Measurements from ENCODE around the gene CPA4. TPM values are rescaled to one million over a fixed set of nuclear protein-coding genes. Genes with fewer than 3 reads are reported as not detected.

Gene CPA4
- total and polyA plus RNA-seq, 4 donors: 0.03 to 0.05 TPM; not detected in 2

- TF ChIP-seq MAX (IDR thresholded peaks at IDR 0.05) (no peak), RAD21 (IDR thresholded peaks at IDR 0.05) (no peak), ZBTB33 (IDR thresholded peaks at IDR 0.05) (no peak)
Measured at GRCh38 chr7:130353196-130353595, 60.2 kb downstream of the CPA4 start (continued).

DNA sequence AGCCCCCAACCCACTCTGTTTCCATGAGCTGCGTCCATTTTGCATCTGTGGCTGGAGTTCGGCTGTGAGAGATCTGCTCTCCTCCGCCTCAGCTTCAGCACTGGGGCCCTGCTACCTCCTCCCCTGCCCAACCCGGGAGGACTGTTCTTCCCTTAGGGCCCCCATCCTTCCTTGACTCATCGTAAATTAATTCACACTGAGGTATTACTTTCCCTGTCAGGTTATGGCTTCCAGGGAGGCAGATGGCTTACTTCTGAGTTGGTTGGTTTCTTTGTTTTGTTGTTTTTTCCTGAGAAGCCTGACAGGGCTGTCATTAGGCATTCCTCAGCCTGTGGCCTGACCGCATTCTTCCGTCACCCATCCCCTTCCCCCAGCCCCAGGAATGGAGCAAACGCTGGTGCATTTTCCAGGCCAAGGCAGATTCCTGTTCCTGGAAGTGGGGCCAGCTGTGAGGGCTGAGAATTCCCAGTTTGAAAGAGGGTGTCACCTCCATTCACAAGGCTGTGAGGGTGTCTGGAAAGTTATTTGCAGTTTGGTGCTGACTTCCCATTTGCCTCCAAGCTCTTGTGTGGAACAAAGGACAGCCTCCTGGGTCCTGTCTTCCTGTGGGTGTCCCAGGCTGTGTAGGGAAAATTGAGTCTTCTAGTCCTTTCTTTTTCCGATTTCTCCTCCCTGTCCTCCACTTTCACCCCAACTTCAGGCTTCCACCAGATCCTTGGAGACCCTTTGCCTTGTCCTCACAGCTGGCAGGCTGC lies 63.3 kb downstream of the CPA4 start:
- no peak for DNase-seq (ENCODE audit: low spot score)
- no peaks in the 10 kb centered on the region for H3K36me3 ChIP-seq (ENCODE audit: control insufficient read depth in 4 of 4, insufficient read depth in 3 of 4, low read depth in 1 of 4, low read length in 3 of 4)
- no peak overlapping the region for H3K4me3 ChIP-seq (ENCODE audit: low read depth in 1 of 3, low read length in 3 of 3)
- H3K9me3 ChIP-seq (ENCODE audit: control insufficient read depth in 4 of 4, low read length in 3 of 4): peaks cover 3 to 11% (median 5%) of the 10 kb centered on the region in 4 donors
- WGBS: 70% methylated on average over 9 of the region's 9 CpGs
- no peaks in the 10 kb centered on the region for H3K4me1 ChIP-seq (ENCODE audit: control insufficient read depth in 4 of 4, insufficient read depth in 4 of 4, low read length in 3 of 4)
- TF ChIP-seq SP1 (IDR thresholded peaks at IDR 0.05): peak; percentile 28
- peak in 1 of 2 donors; percentile 24 for TF ChIP-seq RAD21 (IDR thresholded peaks at IDR 0.05)
- TF ChIP-seq JUND (IDR thresholded peaks at IDR 0.05): no peak
- TF ChIP-seq EGR1 (IDR thresholded peaks at IDR 0.05; ENCODE audit: low read depth in 2 of 2): no peak
- TF ChIP-seq NR2F2 (IDR thresholded peaks at IDR 0.05): peak; percentile 77
- no peak for TF ChIP-seq GABPA (IDR thresholded peaks at IDR 0.05 in 1 of 2, conservative IDR thresholded peaks at IDR 0.05 in 1 of 2)
- TF ChIP-seq, protein P1, sequence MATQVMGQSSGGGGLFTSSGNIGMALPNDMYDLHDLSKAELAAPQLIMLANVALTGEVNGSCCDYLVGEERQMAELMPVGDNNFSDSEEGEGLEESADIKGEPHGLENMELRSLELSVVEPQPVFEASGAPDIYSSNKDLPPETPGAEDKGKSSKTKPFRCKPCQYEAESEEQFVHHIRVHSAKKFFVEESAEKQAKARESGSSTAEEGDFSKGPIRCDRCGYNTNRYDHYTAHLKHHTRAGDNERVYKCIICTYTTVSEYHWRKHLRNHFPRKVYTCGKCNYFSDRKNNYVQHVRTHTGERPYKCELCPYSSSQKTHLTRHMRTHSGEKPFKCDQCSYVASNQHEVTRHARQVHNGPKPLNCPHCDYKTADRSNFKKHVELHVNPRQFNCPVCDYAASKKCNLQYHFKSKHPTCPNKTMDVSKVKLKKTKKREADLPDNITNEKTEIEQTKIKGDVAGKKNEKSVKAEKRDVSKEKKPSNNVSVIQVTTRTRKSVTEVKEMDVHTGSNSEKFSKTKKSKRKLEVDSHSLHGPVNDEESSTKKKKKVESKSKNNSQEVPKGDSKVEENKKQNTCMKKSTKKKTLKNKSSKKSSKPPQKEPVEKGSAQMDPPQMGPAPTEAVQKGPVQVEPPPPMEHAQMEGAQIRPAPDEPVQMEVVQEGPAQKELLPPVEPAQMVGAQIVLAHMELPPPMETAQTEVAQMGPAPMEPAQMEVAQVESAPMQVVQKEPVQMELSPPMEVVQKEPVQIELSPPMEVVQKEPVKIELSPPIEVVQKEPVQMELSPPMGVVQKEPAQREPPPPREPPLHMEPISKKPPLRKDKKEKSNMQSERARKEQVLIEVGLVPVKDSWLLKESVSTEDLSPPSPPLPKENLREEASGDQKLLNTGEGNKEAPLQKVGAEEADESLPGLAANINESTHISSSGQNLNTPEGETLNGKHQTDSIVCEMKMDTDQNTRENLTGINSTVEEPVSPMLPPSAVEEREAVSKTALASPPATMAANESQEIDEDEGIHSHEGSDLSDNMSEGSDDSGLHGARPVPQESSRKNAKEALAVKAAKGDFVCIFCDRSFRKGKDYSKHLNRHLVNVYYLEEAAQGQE (IDR thresholded peaks at IDR 0.05): peak; percentile 94
- TF ChIP-seq RXRA (IDR thresholded peaks at IDR 0.05): peak; percentile 8 to 34
- no peak overlapping the region for H3K9ac ChIP-seq (ENCODE audit: low read depth in 1 of 2, low read length in 2 of 2)
- peaks cover 0 to 3% (median 0%) of the 10 kb centered on the region in 4 donors for H3K27me3 ChIP-seq (ENCODE audit: control insufficient read depth in 4 of 4, insufficient read depth in 4 of 4, low read length in 3 of 4)
- H3K27ac ChIP-seq (ENCODE audit: low read depth in 1 of 2, low read length in 2 of 2): peak overlapping the region in 1 of 2 donors; percentile 32

GRCh38 chr7:130356876-130357611 lies 64.1 kb downstream of the CPA4 start:
- H3K9me3 ChIP-seq (ENCODE audit: control insufficient read depth in 4 of 4, low read length in 3 of 4): peaks cover 3 to 11% (median 5%) of the 10 kb centered on the region in 4 donors
- H3K27me3 ChIP-seq (ENCODE audit: control insufficient read depth in 4 of 4, insufficient read depth in 4 of 4, low read length in 3 of 4): peaks cover 0 to 3% (median 0%) of the 10 kb centered on the region in 4 donors
- H3K27ac ChIP-seq (ENCODE audit: low read depth in 1 of 2, low read length in 2 of 2): no peak overlapping the region
- no peak overlapping the region for H3K9ac ChIP-seq (ENCODE audit: low read depth in 1 of 2, low read length in 2 of 2)
- no peak for DNase-seq (ENCODE audit: low spot score)
- no peak overlapping the region for H3K4me3 ChIP-seq (ENCODE audit: low read depth in 1 of 3, low read length in 3 of 3)
- WGBS: 86% methylated on average over 16 of the region's 16 CpGs
- H3K4me1 ChIP-seq (ENCODE audit: control insufficient read depth in 4 of 4, insufficient read depth in 4 of 4, low read length in 3 of 4): no peaks in the 10 kb centered on the region
- H3K36me3 ChIP-seq (ENCODE audit: control insufficient read depth in 4 of 4, insufficient read depth in 3 of 4, low read depth in 1 of 4, low read length in 3 of 4): no peaks in the 10 kb centered on the region
- TF ChIP-seq FOXA2 (IDR thresholded peaks at IDR 0.05) (no peak), RAD21 (IDR thresholded peaks at IDR 0.05) (no peak), YY1 (IDR thresholded peaks at IDR 0.05) (no peak), GABPA (IDR thresholded peaks at IDR 0.05 in 1 of 2, conservative IDR thresholded peaks at IDR 0.05 in 1 of 2) (no peak), JUND (IDR thresholded peaks at IDR 0.05) (no peak), ZBTB33 (IDR thresholded peaks at IDR 0.05) (no peak), HNF4A (conservative IDR thresholded peaks at IDR 0.05) (no peak), ATF3 (IDR thresholded peaks at IDR 0.05) (no peak)
- TF ChIP-seq, protein P1 (IDR thresholded peaks at IDR 0.05): no peak

Measured in liver (tissue), 9 donors.